GM19397 (cell line): Measurements from ENCODE around the gene SPPL2B.

Experiments
- ATAC-seq: cut with Tn5 transposase; IDR thresholded peaks from one replicate; pipeline ENCODE4 v1.9.1; 2021; ENCODE audit warnings: mild to moderate bottlenecking, moderate library complexity; ENCODE audit not compliant: unreplicated experiment

Gene SPPL2B

DNA sequence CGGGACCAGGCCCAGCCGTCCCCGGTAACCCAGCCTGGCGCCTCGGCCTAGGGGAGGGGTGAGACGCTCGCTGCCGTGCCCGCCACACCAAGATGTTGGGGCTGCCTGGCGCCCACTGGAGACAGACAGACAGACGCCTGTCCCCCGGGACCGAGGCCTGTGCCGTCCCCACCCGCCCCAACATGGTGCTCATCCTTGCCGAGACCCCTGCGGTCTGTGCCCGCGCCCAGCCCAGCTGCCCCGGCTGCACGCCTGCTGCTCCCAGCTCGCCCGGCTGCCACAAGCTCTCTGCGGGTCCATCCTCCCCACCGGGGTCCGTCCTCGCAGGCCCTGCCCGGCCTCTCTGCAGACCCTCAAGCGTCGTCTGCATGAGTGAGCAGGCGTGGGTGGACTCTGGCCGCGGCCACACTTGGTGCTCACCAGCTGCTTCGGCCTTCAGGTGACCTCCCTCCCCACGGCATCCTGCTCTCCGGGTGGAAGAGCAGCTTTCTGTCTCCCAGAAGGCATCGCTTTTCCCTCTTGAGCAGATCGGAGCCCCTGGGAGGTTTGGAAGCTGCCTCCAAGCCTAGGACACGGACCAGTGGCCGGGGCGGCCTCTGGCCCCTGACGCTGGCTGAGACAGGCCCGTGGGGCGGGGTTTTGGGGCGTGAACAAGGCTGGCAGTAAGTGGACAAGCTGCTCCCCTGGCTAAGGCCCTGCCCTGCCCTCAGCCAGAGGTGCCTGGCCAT, 24.8 kb downstream of the SPPL2B start:
- no peak for ATAC-seq

DNA sequence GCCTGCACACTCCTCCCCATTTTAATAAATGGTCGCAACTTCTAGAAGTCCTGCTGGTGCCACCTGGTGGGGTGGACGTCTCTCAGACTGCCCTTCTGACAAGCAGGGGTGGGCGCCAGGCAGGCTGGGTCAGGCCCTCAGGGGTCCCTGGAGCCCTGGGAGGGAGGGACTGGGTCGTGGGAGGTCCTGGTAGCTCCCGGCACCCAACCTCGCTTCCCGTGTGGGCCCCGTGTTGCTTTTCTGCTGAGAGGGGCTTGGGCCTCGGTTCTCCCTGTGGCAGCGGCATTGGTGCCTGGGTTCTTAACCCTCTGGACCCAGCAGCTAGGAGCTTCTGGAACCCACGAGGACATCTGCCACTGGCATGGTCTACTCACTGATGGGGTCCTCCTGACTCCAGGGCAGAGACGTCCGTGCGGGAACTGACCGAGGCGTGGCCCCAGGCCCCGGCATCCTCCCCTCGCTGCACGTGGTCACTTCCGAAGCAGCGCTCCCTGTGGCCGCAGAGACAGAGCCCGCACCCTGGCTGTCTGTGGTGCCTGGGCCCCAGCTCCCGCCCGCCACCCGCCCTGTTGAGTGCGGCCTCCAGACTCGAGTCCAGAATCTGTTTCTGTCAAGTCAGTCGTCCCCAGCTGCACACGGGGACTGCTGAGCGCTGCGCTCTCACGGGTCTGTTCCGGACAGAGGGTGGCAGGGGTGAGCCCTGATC, 25.6 kb downstream of the SPPL2B start:
- no peak for ATAC-seq

DNA sequence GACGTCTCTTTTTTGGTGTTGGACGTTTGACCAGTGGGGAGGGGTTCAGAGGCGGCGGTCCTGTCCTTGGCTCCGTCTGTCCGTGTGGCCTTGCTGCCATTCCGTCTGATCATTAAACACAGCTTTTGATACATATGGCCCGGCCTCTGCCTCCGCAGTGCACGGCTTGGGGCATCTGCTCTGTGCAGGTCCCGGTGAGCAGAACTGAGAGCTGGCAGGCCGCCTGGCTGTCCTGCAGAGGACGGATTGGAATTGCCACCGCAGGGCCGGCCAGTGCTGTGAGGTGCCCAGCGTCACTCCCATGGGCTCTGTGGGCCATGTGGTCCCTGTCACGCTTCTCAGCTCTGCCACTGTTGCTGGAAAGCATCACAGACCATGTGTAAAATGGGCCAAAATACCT, 26.2 kb downstream of the SPPL2B start:
- no peak for ATAC-seq

DNA sequence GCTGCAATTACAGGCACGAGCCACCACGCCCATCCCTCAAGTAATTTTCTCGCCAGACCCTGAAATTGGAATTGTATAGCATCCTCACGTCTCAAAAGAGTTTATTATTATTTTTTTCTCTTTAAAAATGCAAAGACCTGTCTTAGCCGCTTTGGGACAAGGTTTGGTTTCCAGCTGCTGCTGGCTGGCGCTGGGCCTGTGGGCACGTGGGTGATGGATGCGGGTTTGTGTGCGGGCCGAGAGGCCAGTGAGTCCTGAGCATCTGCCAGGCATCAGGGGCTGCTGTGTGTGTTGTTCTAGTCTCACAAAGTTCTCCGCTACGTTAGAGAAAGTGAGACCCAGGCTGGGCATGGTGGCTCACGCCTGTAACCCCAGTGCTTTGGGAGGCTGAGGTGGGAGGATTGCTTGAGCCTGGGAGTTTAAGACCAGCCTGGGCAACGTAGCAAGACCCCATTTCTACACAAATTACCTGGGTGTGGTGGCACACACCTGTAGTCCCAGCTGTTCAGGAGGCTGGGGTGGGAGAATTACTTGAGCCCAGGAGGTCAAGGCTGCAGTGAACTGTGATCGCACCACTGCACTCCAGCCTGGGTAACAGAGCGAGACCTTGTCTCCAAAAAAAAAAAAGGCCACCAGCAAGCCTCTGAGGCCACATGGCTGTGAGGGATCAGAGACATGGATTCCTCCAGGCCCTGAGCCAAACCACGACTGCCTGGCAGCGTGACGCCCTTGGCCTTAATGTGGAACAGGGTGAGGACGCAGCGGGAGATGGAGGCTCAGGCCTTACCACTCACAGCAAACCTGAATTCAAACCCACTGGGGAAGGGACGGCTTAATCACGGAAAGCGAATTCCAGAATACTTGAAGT, 26.9 kb downstream of the SPPL2B start:
- no peak for ATAC-seq

DNA sequence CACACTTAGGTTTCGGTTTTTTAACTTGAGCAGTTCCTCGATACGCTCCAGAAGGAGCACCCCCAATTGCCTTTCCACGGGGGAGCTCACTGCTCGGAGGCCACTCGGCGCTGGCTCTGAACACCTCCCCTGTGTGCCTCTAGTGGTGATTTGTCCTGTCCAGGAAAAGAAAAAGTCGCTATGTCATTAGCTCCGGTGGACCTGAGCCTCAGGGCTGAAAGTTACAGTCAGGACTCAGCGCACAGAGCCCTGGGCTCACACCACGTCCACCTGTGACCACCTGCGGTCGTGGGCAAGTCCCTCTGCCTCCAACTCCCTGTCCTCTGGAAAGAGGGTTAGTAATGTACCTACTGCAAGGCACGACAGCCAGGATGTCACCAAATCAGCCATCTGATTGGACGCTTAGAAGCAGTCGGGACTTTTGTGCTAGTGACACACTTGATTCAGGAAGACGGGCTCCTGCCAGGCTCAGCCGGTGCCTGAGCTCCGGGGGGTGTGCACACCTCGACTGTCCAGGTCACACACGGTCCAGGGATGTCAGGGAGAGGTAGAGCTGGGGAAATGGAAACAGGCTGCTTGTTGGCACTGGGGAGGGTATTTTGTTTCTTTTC, 27.7 kb downstream of the SPPL2B start:
- ATAC-seq, result no peak

DNA sequence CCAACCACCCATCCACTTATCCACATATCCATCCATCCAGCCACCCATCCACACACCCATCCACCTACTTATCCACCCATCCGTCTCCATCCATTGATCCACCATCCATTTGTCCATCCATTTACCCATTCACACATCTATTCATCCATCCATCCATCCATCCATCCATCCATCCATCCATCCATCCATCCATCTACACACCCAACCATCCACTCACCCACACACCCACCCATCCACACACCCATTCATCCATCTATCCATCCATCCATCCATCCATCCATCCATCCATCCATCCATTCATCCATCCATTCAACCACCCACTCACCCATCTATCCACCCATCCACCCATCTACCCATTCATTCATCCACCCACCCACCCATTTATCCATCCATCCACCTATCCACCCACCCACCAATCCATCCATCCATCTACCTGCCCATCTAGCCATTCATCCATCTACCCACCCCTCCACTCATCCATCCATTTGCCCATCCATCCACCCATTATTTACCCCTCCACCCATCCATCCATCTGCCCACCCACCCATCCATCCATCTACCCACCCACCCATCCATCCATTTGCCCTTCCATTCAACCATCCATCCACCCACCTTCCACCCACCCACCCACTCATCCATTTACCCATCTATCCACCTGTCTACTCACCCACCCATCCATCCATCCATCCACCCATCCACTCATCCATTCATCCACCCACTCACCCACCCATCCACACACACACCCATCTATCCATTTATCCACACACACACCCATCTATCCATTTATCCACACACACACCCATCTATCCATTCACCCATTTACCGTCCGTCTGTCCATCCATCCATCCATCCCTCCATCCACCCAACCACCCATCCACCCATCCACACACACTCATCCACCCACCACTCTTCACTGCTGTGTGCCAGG, 29.1 kb downstream of the SPPL2B start:
- ATAC-seq, result no peak

DNA sequence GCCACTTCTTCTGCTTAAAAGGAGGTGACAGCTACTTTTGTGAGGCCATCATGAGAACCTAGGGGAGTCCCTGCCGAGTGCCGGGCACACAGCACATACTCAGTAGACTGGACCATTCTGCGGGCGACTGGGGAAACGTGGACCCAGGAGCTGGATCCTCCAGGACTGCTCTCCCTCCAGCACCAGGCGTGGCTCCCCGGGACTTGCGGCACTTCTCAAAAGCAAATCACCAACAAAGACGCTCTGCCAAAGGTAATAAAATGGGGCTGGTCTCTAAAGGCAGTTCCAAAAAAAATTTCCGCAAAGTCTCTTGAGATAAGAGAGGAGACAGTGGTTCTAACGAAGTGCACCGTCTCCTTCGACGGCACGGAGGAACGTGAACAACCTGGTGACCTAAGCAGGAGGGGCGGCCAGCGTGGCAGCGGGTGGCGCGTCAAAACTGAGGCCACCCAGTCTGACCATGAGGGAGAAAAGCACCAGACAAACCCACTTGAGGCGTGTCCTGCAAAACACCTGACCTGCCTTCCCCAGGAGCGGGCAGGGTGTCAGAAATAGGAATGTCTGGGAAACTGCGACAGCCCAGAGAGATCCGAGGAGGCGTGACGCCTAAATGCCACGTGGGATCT, 30.2 kb downstream of the SPPL2B start:
- no peak for ATAC-seq

DNA sequence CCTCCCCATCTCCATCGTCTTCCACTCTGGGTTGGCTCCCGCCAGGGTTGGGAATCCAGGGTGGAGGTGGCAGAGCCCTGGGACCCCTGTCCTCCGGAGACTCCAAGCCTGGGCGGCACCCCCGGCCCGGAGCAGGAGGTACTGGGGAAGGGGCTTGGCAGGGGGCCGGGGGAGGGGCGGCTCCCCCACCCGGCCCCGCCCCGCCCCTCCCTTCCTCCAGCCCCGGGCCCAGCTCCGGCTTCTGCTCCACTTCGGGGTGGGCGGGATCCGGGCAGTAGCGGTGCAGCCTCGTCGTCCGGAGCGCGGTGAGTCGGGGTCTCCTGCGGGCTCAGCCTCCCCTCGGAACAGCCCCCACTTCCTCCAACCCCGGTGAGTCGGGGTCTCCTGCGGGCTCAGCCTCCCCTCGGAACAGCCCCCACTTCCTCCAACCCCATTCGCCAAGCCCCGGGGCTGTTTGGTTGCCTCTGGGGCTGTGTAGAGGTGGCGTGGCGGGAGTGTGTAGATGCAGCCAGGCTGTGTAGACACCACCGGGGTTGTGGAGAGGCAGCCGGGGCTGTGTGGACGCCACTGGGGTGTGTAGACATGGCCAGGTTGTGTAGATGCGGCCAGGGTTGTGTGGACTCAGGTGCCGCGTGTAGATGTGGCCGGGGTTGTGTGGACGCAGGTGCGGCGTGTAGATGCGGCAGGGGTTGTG, 31.7 kb downstream of the SPPL2B start, which contains the start of gene TMPRSS9:
Gene TMPRSS9, plus strand, starts transcription at position 274 of the 694 bp plus-strand sequence. CDS start 29,521 bp downstream, outside the sequence.
- no peak for ATAC-seq

DNA sequence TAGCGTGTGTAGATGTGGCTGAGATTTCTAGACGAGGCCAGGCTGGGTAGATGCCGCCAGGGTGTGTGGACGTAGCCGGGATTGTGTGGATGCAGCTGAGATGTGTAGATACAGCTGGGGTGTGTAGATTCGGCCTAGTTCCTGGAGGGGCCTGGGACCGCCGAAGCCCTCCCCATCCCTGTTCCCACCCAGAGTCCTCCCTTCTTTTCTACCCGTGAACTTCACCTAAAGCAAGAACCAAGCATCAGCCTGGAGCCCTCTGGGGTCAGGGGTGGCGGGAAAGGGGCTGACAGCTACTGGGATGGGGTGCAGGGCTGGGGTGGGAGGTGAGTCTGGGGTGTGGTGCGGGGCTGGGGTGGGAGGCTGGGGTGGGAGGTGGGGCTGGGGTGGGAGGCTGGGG, 32.3 kb downstream of the SPPL2B start:
- ATAC-seq, result no peak

- no peak for ATAC-seq
These were observed 33.0 kb downstream of the SPPL2B start for GRCh38 chr19:2361246-2362045.

GRCh38 chr19:2362046-2362969, 33.8 kb downstream of the SPPL2B start:
- ATAC-seq, result no peak

GRCh38 chr19:2362970-2363300, 34.5 kb downstream of the SPPL2B start:
- no peak for ATAC-seq

DNA sequence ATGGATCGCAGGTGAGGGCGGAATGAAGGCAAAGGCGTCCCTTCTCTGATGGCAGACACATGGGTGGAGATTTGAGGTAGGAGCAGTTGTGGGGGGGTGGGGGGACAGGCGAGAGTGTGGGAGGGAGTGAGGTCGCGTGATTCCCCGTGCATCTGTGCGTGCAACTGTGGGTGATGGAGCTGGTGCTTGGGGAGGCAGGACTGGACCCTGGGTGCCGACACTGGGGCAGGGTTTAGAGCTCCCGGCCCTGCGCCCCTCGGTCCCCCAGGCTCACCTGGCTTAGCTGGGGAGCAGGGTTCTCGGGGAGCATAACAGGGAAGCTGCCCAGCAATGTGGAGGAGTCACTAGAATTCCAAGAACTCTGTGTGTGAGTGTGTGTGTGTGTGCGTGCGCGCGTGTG, 34.9 kb downstream of the SPPL2B start:
- ATAC-seq, result no peak

DNA sequence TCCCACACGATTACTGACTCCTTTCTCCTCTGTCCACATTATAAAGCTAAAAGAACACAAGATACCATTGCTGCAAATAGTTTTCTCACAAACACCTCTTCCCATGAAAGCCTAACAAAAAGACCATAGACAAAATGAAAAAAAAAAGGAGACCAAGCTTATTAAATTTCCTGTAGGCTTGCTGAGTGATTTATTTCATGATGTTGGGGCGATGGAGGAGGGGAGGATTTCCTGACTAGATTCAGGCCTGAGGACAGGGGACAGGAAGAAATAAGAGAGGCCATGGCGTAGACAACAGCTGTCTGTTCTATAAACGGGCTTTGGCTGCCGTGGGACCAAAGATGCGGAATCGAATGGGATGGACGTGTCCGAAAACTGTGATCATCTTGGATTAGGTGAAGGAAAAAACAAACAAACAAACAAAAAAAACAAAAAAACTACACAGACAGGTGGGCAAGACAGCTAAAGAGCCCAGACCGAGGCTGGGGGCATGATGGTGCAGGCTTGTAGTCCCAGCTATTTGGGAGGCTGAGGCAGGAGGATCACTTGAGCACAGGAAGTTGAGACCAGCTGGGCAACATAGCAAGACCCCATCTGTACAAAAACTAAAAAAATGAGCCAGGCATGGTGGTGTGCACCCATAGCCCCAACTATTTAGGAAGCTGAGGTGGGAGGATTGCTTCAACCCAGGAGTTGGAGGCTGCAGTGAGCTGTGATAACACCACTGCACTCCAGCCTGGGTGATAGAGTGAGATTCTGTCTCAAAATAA, 36.9 kb downstream of the SPPL2B start:
- no peak for ATAC-seq

DNA sequence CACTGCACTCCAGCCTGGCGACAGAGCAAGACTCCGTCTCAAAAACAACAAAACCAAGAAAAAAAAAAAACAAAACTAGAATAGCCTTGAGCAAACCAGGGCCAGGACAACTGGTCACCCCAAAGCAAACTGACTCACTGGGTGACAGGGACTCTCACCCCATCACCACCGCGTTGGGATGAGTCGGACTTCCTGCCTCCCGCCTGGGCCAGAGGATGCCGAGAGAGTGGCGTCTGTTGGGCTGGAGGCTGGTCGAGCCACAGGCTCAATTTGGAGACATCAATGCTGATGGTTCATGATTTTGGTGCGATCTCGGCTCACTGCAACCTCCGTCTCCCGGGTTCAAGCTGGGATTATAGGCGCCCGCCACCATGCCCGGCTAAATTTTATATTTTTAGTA, 43.2 kb downstream of the SPPL2B start:
- no peak for ATAC-seq

DNA sequence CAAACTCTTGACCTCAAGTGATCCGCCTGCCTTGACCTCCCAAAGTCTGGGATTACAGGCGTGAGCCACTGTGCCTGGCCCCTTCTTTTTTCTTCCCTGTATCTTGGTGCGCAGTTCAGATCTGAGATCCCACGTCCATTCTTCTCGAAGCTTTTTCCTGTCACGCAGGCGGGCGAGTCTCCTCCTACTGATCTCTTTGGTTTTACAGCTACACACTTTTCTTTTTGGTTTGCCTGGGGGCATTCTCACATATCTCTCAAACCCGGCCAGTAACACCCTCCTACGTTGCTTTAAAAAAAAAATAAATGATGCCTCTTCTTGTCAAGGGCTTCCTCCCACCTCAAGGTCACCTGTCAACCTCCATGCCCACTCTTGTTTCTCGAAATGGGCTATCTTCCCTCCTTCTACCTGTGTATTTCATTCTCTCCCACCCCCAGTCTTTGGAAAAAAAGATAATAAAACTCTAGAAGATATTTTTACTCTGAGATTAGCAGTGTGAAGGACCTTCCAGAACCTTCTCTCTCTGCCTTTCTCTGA, 43.7 kb downstream of the SPPL2B start:
- no peak for ATAC-seq
